Spinal cord (tissue), 10 donors: Measurements from ENCODE around the gene JAZF1. TPM values are rescaled to one million over a fixed set of nuclear protein-coding genes. Genes with fewer than 3 reads are reported as not detected.

Source experiments
- DNase-seq, 6 donors: peaks; one replicate each; pipeline versions ENCODE4 v3.0.0 to v3.0.0-alpha.2; 2013 to 2015; ENCODE audit warnings: low spot score in 6 of 6, low read depth in 4 of 6
- H3K27ac ChIP-seq: one replicate; pipeline ENCODE4 v1.5.1; 2013; ENCODE audit warnings: low read depth, low read length, control low read depth
- H3K27me3 ChIP-seq: one replicate; pipeline ENCODE4 v1.6.1; 2013; ENCODE audit warnings: low read length; ENCODE audit not compliant: control insufficient read depth, insufficient read depth
- H3K36me3 ChIP-seq: one replicate; pipeline ENCODE4 v1.6.1; 2013; ENCODE audit warnings: low read length; ENCODE audit not compliant: control insufficient read depth, insufficient read depth
- H3K4me1 ChIP-seq: one replicate; pipeline ENCODE4 v1.6.1; 2013; ENCODE audit warnings: low read length; ENCODE audit not compliant: control insufficient read depth, insufficient read depth
- H3K4me3 ChIP-seq: one replicate; pipeline ENCODE4 v1.5.1; 2013; ENCODE audit warnings: low read depth, low read length, control low read depth
- H3K9me3 ChIP-seq: one replicate; pipeline ENCODE4 v1.6.1; 2013; ENCODE audit warnings: low read length; ENCODE audit not compliant: control insufficient read depth, insufficient read depth
- WGBS: methylation state at CpG from one replicate; pipeline ENCODE4 v1.1.5; 2013; ENCODE audit warnings: missing lambda C conversion rate; ENCODE audit not compliant: insufficient coverage; 5-methylcytosine and 5-hydroxymethylcytosine counted together
- polyA plus RNA-seq, 2 donors: library from polyadenylated mRNA; unstranded; fragments of 120-200 nt; gene quantifications; one replicate each; pipeline ENCODE4 v1.2.1, GENCODE V29; 2013; ENCODE audit not compliant: insufficient read length in 2 of 2
- total RNA-seq, 2 donors: library from RNA; depleted of rRNA in 1 of 2; stranded (reverse); fragments of 120-200 nt in 1 of 2; fragments of >200 nt in 1 of 2; gene quantifications; one replicate each; pipeline versions ENCODE4 v1.2.3 to v1.2.4, GENCODE V29; 2013 to 2014
- donor health status: healthy.

The JAZF1 gene
- total and polyA plus RNA-seq, 4 donors = 20.7 to 66.0 (median 50.5) TPM

- Histone ChIP-seq H3K27ac (no peak overlapping the region), H3K27me3 (no peaks in the 10 kb centered on the region), H3K9me3 (no peaks in the 10 kb centered on the region), H3K4me3 (no peak overlapping the region), H3K36me3 (no peaks in the 10 kb centered on the region), H3K4me1 (no peaks in the 10 kb centered on the region)
- WGBS = 95% methylated on average over 4 of the region's 4 CpGs
- no peak for DNase-seq
Measured at GRCh38 chr7:28033386-28033785, 147.2 kb downstream of the JAZF1 start.

GRCh38 chr7:28032738-28033380 lies 147.7 kb downstream of the JAZF1 start:
- Histone ChIP-seq H3K4me1 (no peaks in the 10 kb centered on the region), H3K27ac (no peak overlapping the region), H3K36me3 (no peaks in the 10 kb centered on the region), H3K27me3 (no peaks in the 10 kb centered on the region), H3K4me3 (no peak overlapping the region), H3K9me3 (no peaks in the 10 kb centered on the region)
- WGBS = 91% methylated on average over 7 of the region's 9 CpGs
- no peak for DNase-seq

GRCh38 chr7:28029051-28029450 lies 151.5 kb downstream of the JAZF1 start:
- WGBS = 60% methylated on average over 3 of the region's 5 CpGs
- DNase-seq = no peak
- Histone ChIP-seq H3K9me3 (no peaks in the 10 kb centered on the region), H3K36me3 (no peaks in the 10 kb centered on the region), H3K27me3 (no peaks in the 10 kb centered on the region), H3K27ac (no peak overlapping the region), H3K4me3 (no peak overlapping the region), H3K4me1 (peaks cover 12% of the 10 kb centered on the region)

GRCh38 chr7:28028471-28028870 lies 152.1 kb downstream of the JAZF1 start:
- DNase-seq = no peak
- Histone ChIP-seq H3K27ac (no peak overlapping the region), H3K4me3 (no peak overlapping the region), H3K36me3 (no peaks in the 10 kb centered on the region), H3K9me3 (no peaks in the 10 kb centered on the region), H3K27me3 (no peaks in the 10 kb centered on the region), H3K4me1 (peaks cover 12% of the 10 kb centered on the region)
- no CpG with 5 or more reads among the region's 3 CpGs for WGBS

- H3K27me3 ChIP-seq = no peaks in the 10 kb centered on the region
- WGBS = no CpG with 5 or more reads among the region's 2 CpGs
- H3K4me3 ChIP-seq = no peak overlapping the region
- no peak overlapping the region for H3K27ac ChIP-seq
- DNase-seq = peak in 2 of 6 donors; percentile 42 to 50
- H3K9me3 ChIP-seq = no peaks in the 10 kb centered on the region
- H3K36me3 ChIP-seq = no peaks in the 10 kb centered on the region
- H3K4me1 ChIP-seq = peaks cover 17% of the 10 kb centered on the region
Measured at GRCh38 chr7:28026237-28026636, 154.4 kb downstream of the JAZF1 start.

- H3K9me3 ChIP-seq = no peaks in the 10 kb centered on the region
- no peaks in the 10 kb centered on the region for H3K27me3 ChIP-seq
- no peak overlapping the region for H3K4me3 ChIP-seq
- no peaks in the 10 kb centered on the region for H3K36me3 ChIP-seq
- DNase-seq = no peak
- H3K4me1 ChIP-seq = peaks cover 24% of the 10 kb centered on the region
- WGBS = 100% methylated on average over 1 of the region's 2 CpGs
- H3K27ac ChIP-seq = no peak overlapping the region
Measured at GRCh38 chr7:28024786-28025334, 155.7 kb downstream of the JAZF1 start.

GRCh38 chr7:28020302-28020940 lies 160.2 kb downstream of the JAZF1 start:
- Histone ChIP-seq H3K9me3 (no peaks in the 10 kb centered on the region), H3K36me3 (peaks cover 2% of the 10 kb centered on the region), H3K27me3 (peaks cover 3% of the 10 kb centered on the region), H3K27ac (no peak overlapping the region), H3K4me3 (no peak overlapping the region), H3K4me1 (peaks cover 36% of the 10 kb centered on the region)
- peak; percentile 70 to 95 (median 77) for DNase-seq
- WGBS = 11% methylated on average over 6 of the region's 12 CpGs

- 86% methylated on average over 8 of the region's 8 CpGs for WGBS
- Histone ChIP-seq H3K4me3 (no peak overlapping the region), H3K36me3 (peaks cover 2% of the 10 kb centered on the region), H3K4me1 (peaks cover 36% of the 10 kb centered on the region), H3K27me3 (peaks cover 3% of the 10 kb centered on the region), H3K27ac (no peak overlapping the region), H3K9me3 (peaks cover 3% of the 10 kb centered on the region)
- DNase-seq = no peak
Measured at GRCh38 chr7:28018856-28019465, 161.6 kb downstream of the JAZF1 start.

- Histone ChIP-seq H3K9me3 (peaks cover 3% of the 10 kb centered on the region), H3K27ac (no peak overlapping the region), H3K4me3 (no peak overlapping the region), H3K36me3 (peaks cover 2% of the 10 kb centered on the region), H3K27me3 (peaks cover 3% of the 10 kb centered on the region), H3K4me1 (peaks cover 36% of the 10 kb centered on the region)
- no peak for DNase-seq
- WGBS = 71% methylated on average over 1 of the region's 5 CpGs
Measured at GRCh38 chr7:28018446-28018845, 162.1 kb downstream of the JAZF1 start.
